K562 treated with DMSO at 1 percent for 12 hours (cell line): ENCODE results near the gene B3GALNT2. TPM values are rescaled to one million over a fixed set of nuclear protein-coding genes. Genes with fewer than 3 reads are reported as not detected.

Experiments
- total RNA-seq: library from RNA; unstranded; fragments of 300-600 nt; gene quantifications from 2 replicates; pipeline ENCODE4 v1.2.3, GENCODE V29; 2022; ENCODE audit not compliant: insufficient read depth

The B3GALNT2 gene
- total RNA-seq = 3.7 and 12.6 TPM in 2 replicates

DNA sequence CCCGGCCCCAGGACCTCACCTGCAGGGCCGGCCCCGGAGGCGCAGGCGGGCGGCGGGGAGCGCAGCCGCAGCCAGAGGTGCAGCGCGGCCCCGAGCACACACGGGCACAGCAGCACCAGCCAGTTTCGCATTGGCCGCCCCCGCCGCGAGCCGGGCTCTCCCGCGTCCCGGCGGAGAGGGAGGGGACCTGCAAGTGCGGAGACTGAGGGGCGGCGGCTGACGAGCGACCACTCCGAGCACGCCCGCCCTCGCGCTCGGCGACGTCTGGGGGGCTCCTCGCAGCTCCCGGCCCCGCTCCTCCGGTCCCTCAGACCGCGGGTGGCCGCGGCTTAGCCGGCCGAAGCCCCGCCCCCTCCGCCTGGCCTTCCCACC, at the start of gene B3GALNT2:
Gene B3GALNT2, minus strand, starts transcription at position 331 of the 372 bp plus-strand sequence. Its CDS starts 200 bp downstream, at position 131.

Other genes with a start within 250 kb of the B3GALNT2 start
- gene ARID4B, start 176.3 kb downstream of the B3GALNT2 start, total RNA-seq = 9.4 and 20.8 TPM in 2 replicates
- gene GGPS1, start 175.9 kb downstream of the B3GALNT2 start, total RNA-seq = 20.0 and 33.7 TPM in 2 replicates
- 20.8 and 63.7 TPM in 2 replicates for gene TBCE, start 137.0 kb downstream of the B3GALNT2 start, total RNA-seq
- gene GNG4, start 145.3 kb upstream of the B3GALNT2 start, total RNA-seq = not detected in 2 replicates